Measurements from ENCODE around the gene WBP1. TPM values are rescaled to one million over a fixed set of nuclear protein-coding genes. Genes with fewer than 3 reads are reported as not detected.

Gene WBP1
- total RNA-seq, 1 experiment from 2014 or later: 37.9 TPM

DNA sequence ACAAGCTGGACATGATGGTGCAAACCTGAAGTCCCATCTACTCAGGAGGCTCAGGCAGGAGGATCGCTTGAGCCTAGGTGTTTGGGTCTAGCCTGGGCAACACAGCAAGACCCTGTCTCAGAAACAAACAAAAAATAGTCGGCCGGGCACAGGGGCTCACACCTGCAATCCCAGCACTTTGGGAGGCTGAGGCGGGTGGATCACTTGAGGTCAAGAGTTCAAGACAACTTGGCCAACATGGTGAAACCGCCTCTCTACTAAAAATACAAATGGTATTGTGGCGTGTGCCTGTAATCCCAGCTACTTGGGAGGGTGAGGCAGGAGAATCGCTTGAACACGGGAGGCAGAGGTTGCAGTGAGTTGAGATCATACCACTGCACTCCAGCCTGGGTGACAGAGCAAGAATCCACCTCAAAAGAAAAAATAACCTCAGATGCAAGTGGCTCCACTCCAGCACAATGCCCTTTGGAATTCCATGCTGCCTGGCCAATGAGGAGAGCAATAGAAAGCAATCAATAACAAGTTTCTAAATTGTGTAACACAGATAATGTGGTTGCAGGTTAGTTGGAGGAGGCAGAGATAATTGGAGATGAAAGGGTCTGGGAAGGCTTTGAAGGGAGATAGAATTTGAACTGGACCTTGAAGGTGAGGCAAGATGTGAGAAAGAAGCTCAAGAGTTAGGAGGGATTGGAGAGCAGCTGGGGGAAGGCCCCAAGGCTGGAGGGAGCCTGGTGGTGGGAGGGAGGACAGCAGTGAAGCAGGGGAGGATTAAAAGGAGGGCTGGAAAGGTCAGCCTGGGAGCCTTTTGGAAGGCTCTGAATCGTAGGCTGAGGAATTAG is 30.6 kb downstream of the WBP1 start:
- H3K9me3 ChIP-seq (ENCODE audit: low read depth, low read length, poor library complexity, severe bottlenecking): no peaks in the 10 kb centered on the region
- H3K36me3 ChIP-seq (ENCODE audit: insufficient read depth, low read length, poor library complexity, severe bottlenecking): peaks cover 27% of the 10 kb centered on the region
- intact Hi-C loops (cut with micrococcal nuclease; ENCODE audit: unreplicated experiment): no loop called here
- ChIA-PET CTCF (no interaction called here), POLR2A (ENCODE audit: low non-redundant PET) (no interaction called here)
- no peak overlapping the region for H3K4me3 ChIP-seq (ENCODE audit: low read depth, low read length, poor library complexity, severe bottlenecking)
- no TSS peak for BruUV-seq (replicated peaks)
- TF ChIP-seq EZH2 (IDR thresholded peaks at IDR 0.05; ENCODE audit: borderline replicate concordance, low read depth, low read length, poor library complexity, severe bottlenecking): no peak
- TF ChIP-seq, protein P1, sequence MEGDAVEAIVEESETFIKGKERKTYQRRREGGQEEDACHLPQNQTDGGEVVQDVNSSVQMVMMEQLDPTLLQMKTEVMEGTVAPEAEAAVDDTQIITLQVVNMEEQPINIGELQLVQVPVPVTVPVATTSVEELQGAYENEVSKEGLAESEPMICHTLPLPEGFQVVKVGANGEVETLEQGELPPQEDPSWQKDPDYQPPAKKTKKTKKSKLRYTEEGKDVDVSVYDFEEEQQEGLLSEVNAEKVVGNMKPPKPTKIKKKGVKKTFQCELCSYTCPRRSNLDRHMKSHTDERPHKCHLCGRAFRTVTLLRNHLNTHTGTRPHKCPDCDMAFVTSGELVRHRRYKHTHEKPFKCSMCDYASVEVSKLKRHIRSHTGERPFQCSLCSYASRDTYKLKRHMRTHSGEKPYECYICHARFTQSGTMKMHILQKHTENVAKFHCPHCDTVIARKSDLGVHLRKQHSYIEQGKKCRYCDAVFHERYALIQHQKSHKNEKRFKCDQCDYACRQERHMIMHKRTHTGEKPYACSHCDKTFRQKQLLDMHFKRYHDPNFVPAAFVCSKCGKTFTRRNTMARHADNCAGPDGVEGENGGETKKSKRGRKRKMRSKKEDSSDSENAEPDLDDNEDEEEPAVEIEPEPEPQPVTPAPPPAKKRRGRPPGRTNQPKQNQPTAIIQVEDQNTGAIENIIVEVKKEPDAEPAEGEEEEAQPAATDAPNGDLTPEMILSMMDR (conservative IDR thresholded peaks at IDR 0.05; ENCODE audit: low read depth, low read length): no peak
- no peak for DNase-seq (ENCODE audit: low spot score)
- peaks cover 2% of the 10 kb centered on the region for H3K4me1 ChIP-seq (ENCODE audit: insufficient read depth, low read length, poor library complexity, severe bottlenecking)
- no peak overlapping the region for H3K27ac ChIP-seq (ENCODE audit: low read depth, low read length, poor library complexity, severe bottlenecking)
- no peaks in the 10 kb centered on the region for H3K27me3 ChIP-seq (replicated peaks; ENCODE audit: insufficient read depth, low read depth, low read length, poor library complexity)

DNA sequence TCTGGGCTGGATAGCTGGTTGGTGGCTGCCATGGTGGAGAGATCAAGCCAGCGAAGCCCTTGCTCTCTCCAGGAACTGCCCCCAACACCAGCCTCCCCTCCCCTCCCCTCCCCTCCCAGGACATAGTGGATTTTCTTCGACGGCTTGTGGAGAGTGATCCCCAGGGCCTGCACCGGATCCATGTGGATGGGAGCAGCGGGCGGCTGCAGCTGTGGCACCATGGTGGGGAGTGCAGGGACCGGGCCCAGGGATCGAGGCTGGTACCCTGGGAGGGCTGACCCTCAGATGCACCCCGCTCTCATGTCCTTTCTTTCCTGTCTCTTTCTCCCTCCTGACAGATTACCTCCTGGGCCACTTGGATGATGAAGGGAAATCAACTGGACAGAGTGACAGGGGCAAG is 31.7 kb downstream of the WBP1 start:
- Histone ChIP-seq H3K4me3 (ENCODE audit: low read depth, low read length, poor library complexity, severe bottlenecking) (no peak overlapping the region), H3K9me3 (ENCODE audit: low read depth, low read length, poor library complexity, severe bottlenecking) (no peaks in the 10 kb centered on the region), H3K36me3 (ENCODE audit: insufficient read depth, low read length, poor library complexity, severe bottlenecking) (peaks cover 27% of the 10 kb centered on the region), H3K4me1 (ENCODE audit: insufficient read depth, low read length, poor library complexity, severe bottlenecking) (no peaks in the 10 kb centered on the region), H3K27me3 (replicated peaks; ENCODE audit: insufficient read depth, low read depth, low read length, poor library complexity) (no peaks in the 10 kb centered on the region), H3K27ac (ENCODE audit: low read depth, low read length, poor library complexity, severe bottlenecking) (no peak overlapping the region)
- BruUV-seq (replicated peaks): no TSS peak
- CTCF ChIA-PET: no interaction called here
- intact Hi-C loops (cut with micrococcal nuclease; ENCODE audit: unreplicated experiment): no loop called here
- TF ChIP-seq, protein P1 (conservative IDR thresholded peaks at IDR 0.05; ENCODE audit: low read depth, low read length): no peak
- TF ChIP-seq EZH2 (IDR thresholded peaks at IDR 0.05; ENCODE audit: borderline replicate concordance, low read depth, low read length, poor library complexity, severe bottlenecking): no peak
- no peak for DNase-seq (ENCODE audit: low spot score)
- POLR2A ChIA-PET (ENCODE audit: low non-redundant PET): no interaction called here

DNA sequence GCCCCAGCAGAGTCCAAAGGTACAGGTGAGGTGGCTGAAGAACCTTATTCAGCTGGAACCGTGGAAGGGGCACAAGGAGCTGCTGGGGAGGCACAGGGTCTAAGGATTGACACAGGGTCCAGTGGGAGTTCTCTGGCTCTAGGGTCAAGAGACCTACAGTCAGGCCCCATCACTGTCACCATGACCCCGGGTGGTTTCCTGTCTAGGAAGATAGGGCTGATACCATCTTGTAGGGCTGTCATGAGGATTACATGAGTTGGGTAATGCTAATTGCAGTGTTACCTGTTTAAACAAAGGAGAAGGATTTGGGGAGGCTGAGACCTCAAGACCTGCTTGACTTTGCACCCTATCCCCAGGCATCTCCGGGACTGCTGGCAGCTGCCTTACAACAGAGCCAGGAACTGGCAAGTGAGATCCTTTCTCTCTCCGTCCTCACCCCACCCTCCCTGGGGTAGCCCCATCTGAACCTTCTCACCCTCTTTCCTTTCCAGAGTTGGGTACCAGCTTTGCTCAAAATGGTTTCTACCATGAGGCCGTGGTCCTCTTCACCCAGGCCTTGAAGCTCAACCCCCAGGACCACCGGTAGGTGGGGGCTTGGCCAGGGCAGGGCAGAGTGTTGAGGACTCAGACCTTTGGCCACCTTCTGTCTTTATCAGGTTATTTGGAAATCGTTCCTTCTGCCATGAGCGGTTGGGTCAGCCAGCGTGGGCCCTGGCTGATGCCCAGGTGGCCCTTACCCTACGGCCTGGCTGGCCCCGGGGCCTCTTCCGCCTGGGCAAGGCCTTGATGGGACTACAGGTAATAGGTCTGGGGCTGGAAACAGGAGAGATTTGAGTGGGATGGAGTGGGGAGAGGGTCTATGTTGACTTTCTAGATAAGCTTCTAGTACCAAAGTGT is 33.7 kb downstream of the WBP1 start:
- intact Hi-C loops (cut with micrococcal nuclease; ENCODE audit: unreplicated experiment): no loop called here
- ChIA-PET CTCF (no interaction called here), POLR2A (ENCODE audit: low non-redundant PET) (no interaction called here)
- no peak overlapping the region for H3K27ac ChIP-seq (ENCODE audit: low read depth, low read length, poor library complexity, severe bottlenecking)
- no peaks in the 10 kb centered on the region for H3K27me3 ChIP-seq (replicated peaks; ENCODE audit: insufficient read depth, low read depth, low read length, poor library complexity)
- BruUV-seq (replicated peaks): no TSS peak
- peaks cover 27% of the 10 kb centered on the region for H3K36me3 ChIP-seq (ENCODE audit: insufficient read depth, low read length, poor library complexity, severe bottlenecking)
- H3K4me1 ChIP-seq (ENCODE audit: insufficient read depth, low read length, poor library complexity, severe bottlenecking): no peaks in the 10 kb centered on the region
- no peak overlapping the region for H3K4me3 ChIP-seq (ENCODE audit: low read depth, low read length, poor library complexity, severe bottlenecking)
- no peaks in the 10 kb centered on the region for H3K9me3 ChIP-seq (ENCODE audit: low read depth, low read length, poor library complexity, severe bottlenecking)
- TF ChIP-seq, protein P1 (conservative IDR thresholded peaks at IDR 0.05; ENCODE audit: low read depth, low read length): no peak
- no peak for TF ChIP-seq EZH2 (IDR thresholded peaks at IDR 0.05; ENCODE audit: borderline replicate concordance, low read depth, low read length, poor library complexity, severe bottlenecking)
- DNase-seq (ENCODE audit: low spot score): no peak

Data from A673 (cell line).